GM23338 (cell line): Measurements from ENCODE around the gene SLC23A1.

Experiments used
- CREB1 ChIP-seq: fragments of 250-450 bp; sonication (Bioruptor Pico); IDR thresholded peaks from 2 replicates; pipeline ENCODE4 v1.5.0; 2020; ENCODE audit warnings: low read depth, mild to moderate bottlenecking, moderate library complexity
- EZH2 ChIP-seq: fragments of 200-600 bp; sonication (generic); IDR thresholded peaks from one replicate; pipeline ENCODE4 v1.8.0; 2017; ENCODE audit warnings: antibody characterized with exemption, mild to moderate bottlenecking, low read depth; ENCODE audit not compliant: unreplicated experiment
- EZH2phosphoT487 ChIP-seq: fragments of 200-600 bp; sonication (generic); IDR thresholded peaks from one replicate; pipeline ENCODE4 v1.8.1; 2018; ENCODE audit warnings: antibody characterized with exemption; ENCODE audit not compliant: unreplicated experiment
- JUNB ChIP-seq: IDR thresholded peaks from one replicate; pipeline ENCODE4 v1.6.1; 2016; ENCODE audit warnings: antibody characterized with exemption; ENCODE audit not compliant: unreplicated experiment
- NANOG ChIP-seq: IDR thresholded peaks from 2 replicates; pipeline ENCODE4 v1.6.1; 2016; ENCODE audit warnings: antibody characterized with exemption, borderline replicate concordance
- POLR2AphosphoS5 ChIP-seq: IDR thresholded peaks from 2 replicates; pipeline ENCODE4 v1.6.1; 2016; ENCODE audit warnings: antibody characterized with exemption, low read depth
- STAT1 ChIP-seq: IDR thresholded peaks from one replicate; pipeline ENCODE4 v1.6.1; 2016; ENCODE audit warnings: antibody characterized with exemption; ENCODE audit not compliant: unreplicated experiment
- ZNF114 ChIP-seq: fragments of 250-450 bp; sonication (Bioruptor Pico); IDR thresholded peaks from 2 replicates; pipeline ENCODE4 v1.5.0; 2020; ENCODE audit warnings: mild to moderate bottlenecking, moderate library complexity
- TF ChIP-seq, protein P1 (sequence below), 2 experiments: fragments of 200-600 bp in 1 of 2; sonication (generic) in 1 of 2; conservative IDR thresholded peaks; 2 replicates each; pipeline versions ENCODE4 v1.5.1 to v1.6.1; 2016 to 2017; ENCODE audit warnings: antibody characterized with exemption in 2 of 2, low read depth in 2 of 2, mild to moderate bottlenecking in 2 of 2, moderate library complexity in 1 of 2
- TF ChIP-seq, protein P2 (sequence below): fragments of 250-450 bp; sonication (Bioruptor Pico); IDR thresholded peaks from 2 replicates; pipeline ENCODE4 v1.5.0; 2020; ENCODE audit warnings: mild to moderate bottlenecking, moderate library complexity
- TF ChIP-seq, protein P3 (sequence below): IDR thresholded peaks from one replicate; pipeline ENCODE4 v1.6.1; 2018; ENCODE audit warnings: antibody characterized with exemption; ENCODE audit not compliant: unreplicated experiment
- TF ChIP-seq, protein P4 (sequence below): IDR thresholded peaks from 2 replicates; pipeline ENCODE4 v1.6.1; 2016; ENCODE audit warnings: antibody characterized with exemption

DNA sequence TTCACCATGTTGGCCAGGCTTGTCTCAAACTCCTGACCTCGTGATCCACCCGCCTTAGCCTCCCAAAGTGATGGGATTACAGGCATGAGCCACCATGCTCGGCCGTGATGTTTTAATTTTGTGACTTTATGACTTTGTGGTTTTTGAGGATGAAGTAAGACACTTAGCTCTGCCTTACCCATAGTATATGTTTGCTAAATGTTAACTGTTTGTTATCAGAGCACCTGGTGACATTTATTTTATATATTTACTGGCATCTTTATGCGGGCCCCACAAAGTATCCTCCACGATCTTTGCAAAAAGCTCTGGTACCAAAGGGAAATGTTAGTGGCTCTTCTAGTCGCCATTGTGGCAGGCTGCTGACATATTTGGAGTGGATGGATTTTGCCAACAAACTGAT lies 6.7 kb downstream of the SLC23A1 start:
- TF ChIP-seq EZH2phosphoT487, result no peak
- TF ChIP-seq JUNB, result no peak
- TF ChIP-seq, protein P1, sequence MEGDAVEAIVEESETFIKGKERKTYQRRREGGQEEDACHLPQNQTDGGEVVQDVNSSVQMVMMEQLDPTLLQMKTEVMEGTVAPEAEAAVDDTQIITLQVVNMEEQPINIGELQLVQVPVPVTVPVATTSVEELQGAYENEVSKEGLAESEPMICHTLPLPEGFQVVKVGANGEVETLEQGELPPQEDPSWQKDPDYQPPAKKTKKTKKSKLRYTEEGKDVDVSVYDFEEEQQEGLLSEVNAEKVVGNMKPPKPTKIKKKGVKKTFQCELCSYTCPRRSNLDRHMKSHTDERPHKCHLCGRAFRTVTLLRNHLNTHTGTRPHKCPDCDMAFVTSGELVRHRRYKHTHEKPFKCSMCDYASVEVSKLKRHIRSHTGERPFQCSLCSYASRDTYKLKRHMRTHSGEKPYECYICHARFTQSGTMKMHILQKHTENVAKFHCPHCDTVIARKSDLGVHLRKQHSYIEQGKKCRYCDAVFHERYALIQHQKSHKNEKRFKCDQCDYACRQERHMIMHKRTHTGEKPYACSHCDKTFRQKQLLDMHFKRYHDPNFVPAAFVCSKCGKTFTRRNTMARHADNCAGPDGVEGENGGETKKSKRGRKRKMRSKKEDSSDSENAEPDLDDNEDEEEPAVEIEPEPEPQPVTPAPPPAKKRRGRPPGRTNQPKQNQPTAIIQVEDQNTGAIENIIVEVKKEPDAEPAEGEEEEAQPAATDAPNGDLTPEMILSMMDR (conservative IDR thresholded peaks at IDR 0.05; ENCODE audit: low read depth in 2 of 2), result no peak
- TF ChIP-seq POLR2AphosphoS5, result no peak
- TF ChIP-seq CREB1 (CRISPR knock-in tag), result no peak
- TF ChIP-seq EZH2, result no peak
- TF ChIP-seq, protein P2, sequence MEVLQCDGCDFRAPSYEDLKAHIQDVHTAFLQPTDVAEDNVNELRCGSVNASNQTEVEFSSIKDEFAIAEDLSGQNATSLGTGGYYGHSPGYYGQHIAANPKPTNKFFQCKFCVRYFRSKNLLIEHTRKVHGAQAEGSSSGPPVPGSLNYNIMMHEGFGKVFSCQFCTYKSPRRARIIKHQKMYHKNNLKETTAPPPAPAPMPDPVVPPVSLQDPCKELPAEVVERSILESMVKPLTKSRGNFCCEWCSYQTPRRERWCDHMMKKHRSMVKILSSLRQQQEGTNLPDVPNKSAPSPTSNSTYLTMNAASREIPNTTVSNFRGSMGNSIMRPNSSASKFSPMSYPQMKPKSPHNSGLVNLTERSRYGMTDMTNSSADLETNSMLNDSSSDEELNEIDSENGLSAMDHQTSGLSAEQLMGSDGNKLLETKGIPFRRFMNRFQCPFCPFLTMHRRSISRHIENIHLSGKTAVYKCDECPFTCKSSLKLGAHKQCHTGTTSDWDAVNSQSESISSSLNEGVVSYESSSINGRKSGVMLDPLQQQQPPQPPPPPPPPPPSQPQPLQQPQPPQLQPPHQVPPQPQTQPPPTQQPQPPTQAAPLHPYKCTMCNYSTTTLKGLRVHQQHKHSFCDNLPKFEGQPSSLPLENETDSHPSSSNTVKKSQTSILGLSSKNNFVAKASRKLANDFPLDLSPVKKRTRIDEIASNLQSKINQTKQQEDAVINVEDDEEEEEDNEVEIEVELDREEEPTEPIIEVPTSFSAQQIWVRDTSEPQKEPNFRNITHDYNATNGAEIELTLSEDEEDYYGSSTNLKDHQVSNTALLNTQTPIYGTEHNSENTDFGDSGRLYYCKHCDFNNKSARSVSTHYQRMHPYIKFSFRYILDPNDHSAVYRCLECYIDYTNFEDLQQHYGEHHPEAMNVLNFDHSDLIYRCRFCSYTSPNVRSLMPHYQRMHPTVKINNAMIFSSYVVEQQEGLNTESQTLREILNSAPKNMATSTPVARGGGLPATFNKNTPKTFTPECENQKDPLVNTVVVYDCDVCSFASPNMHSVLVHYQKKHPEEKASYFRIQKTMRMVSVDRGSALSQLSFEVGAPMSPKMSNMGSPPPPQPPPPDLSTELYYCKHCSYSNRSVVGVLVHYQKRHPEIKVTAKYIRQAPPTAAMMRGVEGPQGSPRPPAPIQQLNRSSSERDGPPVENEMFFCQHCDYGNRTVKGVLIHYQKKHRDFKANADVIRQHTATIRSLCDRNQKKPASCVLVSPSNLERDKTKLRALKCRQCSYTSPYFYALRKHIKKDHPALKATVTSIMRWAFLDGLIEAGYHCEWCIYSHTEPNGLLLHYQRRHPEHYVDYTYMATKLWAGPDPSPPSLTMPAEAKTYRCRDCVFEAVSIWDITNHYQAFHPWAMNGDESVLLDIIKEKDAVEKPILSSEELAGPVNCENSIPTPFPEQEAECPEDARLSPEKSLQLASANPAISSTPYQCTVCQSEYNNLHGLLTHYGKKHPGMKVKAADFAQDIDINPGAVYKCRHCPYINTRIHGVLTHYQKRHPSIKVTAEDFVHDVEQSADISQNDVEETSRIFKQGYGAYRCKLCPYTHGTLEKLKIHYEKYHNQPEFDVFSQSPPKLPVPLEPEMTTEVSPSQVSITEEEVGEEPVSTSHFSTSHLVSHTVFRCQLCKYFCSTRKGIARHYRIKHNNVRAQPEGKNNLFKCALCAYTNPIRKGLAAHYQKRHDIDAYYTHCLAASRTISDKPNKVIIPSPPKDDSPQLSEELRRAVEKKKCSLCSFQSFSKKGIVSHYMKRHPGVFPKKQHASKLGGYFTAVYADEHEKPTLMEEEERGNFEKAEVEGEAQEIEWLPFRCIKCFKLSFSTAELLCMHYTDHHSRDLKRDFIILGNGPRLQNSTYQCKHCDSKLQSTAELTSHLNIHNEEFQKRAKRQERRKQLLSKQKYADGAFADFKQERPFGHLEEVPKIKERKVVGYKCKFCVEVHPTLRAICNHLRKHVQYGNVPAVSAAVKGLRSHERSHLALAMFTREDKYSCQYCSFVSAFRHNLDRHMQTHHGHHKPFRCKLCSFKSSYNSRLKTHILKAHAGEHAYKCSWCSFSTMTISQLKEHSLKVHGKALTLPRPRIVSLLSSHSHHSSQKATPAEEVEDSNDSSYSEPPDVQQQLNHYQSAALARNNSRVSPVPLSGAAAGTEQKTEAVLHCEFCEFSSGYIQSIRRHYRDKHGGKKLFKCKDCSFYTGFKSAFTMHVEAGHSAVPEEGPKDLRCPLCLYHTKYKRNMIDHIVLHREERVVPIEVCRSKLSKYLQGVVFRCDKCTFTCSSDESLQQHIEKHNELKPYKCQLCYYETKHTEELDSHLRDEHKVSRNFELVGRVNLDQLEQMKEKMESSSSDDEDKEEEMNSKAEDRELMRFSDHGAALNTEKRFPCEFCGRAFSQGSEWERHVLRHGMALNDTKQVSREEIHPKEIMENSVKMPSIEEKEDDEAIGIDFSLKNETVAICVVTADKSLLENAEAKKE (CRISPR knock-in tag), result no peak
- TF ChIP-seq, protein P3, sequence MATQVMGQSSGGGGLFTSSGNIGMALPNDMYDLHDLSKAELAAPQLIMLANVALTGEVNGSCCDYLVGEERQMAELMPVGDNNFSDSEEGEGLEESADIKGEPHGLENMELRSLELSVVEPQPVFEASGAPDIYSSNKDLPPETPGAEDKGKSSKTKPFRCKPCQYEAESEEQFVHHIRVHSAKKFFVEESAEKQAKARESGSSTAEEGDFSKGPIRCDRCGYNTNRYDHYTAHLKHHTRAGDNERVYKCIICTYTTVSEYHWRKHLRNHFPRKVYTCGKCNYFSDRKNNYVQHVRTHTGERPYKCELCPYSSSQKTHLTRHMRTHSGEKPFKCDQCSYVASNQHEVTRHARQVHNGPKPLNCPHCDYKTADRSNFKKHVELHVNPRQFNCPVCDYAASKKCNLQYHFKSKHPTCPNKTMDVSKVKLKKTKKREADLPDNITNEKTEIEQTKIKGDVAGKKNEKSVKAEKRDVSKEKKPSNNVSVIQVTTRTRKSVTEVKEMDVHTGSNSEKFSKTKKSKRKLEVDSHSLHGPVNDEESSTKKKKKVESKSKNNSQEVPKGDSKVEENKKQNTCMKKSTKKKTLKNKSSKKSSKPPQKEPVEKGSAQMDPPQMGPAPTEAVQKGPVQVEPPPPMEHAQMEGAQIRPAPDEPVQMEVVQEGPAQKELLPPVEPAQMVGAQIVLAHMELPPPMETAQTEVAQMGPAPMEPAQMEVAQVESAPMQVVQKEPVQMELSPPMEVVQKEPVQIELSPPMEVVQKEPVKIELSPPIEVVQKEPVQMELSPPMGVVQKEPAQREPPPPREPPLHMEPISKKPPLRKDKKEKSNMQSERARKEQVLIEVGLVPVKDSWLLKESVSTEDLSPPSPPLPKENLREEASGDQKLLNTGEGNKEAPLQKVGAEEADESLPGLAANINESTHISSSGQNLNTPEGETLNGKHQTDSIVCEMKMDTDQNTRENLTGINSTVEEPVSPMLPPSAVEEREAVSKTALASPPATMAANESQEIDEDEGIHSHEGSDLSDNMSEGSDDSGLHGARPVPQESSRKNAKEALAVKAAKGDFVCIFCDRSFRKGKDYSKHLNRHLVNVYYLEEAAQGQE, result no peak
- TF ChIP-seq, protein P4, sequence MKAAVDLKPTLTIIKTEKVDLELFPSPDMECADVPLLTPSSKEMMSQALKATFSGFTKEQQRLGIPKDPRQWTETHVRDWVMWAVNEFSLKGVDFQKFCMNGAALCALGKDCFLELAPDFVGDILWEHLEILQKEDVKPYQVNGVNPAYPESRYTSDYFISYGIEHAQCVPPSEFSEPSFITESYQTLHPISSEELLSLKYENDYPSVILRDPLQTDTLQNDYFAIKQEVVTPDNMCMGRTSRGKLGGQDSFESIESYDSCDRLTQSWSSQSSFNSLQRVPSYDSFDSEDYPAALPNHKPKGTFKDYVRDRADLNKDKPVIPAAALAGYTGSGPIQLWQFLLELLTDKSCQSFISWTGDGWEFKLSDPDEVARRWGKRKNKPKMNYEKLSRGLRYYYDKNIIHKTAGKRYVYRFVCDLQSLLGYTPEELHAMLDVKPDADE, result no peak
- TF ChIP-seq ZNF114 (CRISPR knock-in tag), result no peak
- no peak for TF ChIP-seq NANOG
- no peak for TF ChIP-seq STAT1
